H1 (cell line): ENCODE results near the gene ANKFN1. TPM values are rescaled to one million over a fixed set of nuclear protein-coding genes. Genes with fewer than 3 reads are reported as not detected.

ENCODE experiments used
- CTCF ChIA-PET: fragments of 300-600 bp; sonication (Branson Sonifier 250); formaldehyde crosslinking; loops from one replicate; lab custom pipeline; 2021; ENCODE audit not compliant: partially characterized antibody; lab: Charles Lee
- POLR2A ChIA-PET: fragments of 300-600 bp; sonication (Branson Sonifier 250); formaldehyde crosslinking; loops from one replicate; lab custom pipeline; 2021; ENCODE audit warnings: inconsistent platforms; ENCODE audit not compliant: partially characterized antibody; lab: Charles Lee
- DNase-seq, 2 experiments: peaks; one replicate each; pipeline versions ENCODE4 v3.0.0 to v3.0.0-alpha.2; 2010 to 2022; ENCODE audit warnings: low spot score in 2 of 2, low read depth in 1 of 2, mixed read lengths in 1 of 2
- FAIRE-seq: peaks from 2 replicates; lab custom pipeline; 2011; peaks lifted over from hg19 to GRCh38; lab: Jason Lieb, UNC
- H2AFZ ChIP-seq: 2 replicates; pipeline ENCODE4 v1.8.1; 2012; ENCODE audit warnings: low read length, inconsistent platforms
- H2AK5ac ChIP-seq: 2 replicates; pipeline ENCODE4 v1.6.1; 2013; ENCODE audit warnings: low read depth, low read length
- H2BK120ac ChIP-seq: replicated peaks from 2 replicates; pipeline ENCODE3; 2013; ENCODE audit warnings: low read depth, low read length, inconsistent platforms
- H2BK12ac ChIP-seq: 2 replicates; pipeline ENCODE4 v1.6.1; 2013; ENCODE audit warnings: low read depth, low read length
- H2BK15ac ChIP-seq: 2 replicates; pipeline ENCODE4 v1.6.1; 2013; ENCODE audit warnings: low read length
- H2BK20ac ChIP-seq: 2 replicates; pipeline ENCODE4 v1.6.1; 2013; ENCODE audit warnings: low read length
- H2BK5ac ChIP-seq: 2 replicates; pipeline ENCODE4 v1.6.1; 2013; ENCODE audit warnings: low read depth, low read length
- H3K14ac ChIP-seq: 2 replicates; pipeline ENCODE4 v1.6.1; 2013; ENCODE audit warnings: inconsistent platforms; ENCODE audit not compliant: insufficient read length
- H3K18ac ChIP-seq: 2 replicates; pipeline ENCODE4 v1.6.1; 2013; ENCODE audit warnings: low read length; ENCODE audit errors: extremely low read depth
- H3K23ac ChIP-seq: 2 replicates; pipeline ENCODE4 v1.6.1; 2013; ENCODE audit warnings: inconsistent platforms; ENCODE audit not compliant: insufficient read length
- H3K23me2 ChIP-seq: 2 replicates; pipeline ENCODE4 v1.6.1; 2013; ENCODE audit warnings: low read depth, low read length
- H3K27ac ChIP-seq: 2 replicates; pipeline ENCODE4 v1.6.1; 2011; ENCODE audit warnings: low read depth, low read length, inconsistent platforms
- H3K27me3 ChIP-seq, 4 experiments: replicated peaks in 1 of 4; 1 replicate in 1 of 4; 2 replicates in 3 of 4; pipeline versions ENCODE4 v1.6.1 to v1.8.1; 2011 to 2013; ENCODE audit warnings: low read length in 3 of 4, mild to moderate bottlenecking in 3 of 4, inconsistent platforms in 2 of 4, mixed read lengths in 2 of 4, moderate library complexity in 1 of 4; ENCODE audit not compliant: control insufficient read depth in 3 of 4, insufficient read depth in 3 of 4; ENCODE audit errors: extremely low read depth in 1 of 4
- H3K36me3 ChIP-seq, 4 experiments: 2 replicates each; pipeline versions ENCODE4 v1.6.1 to v1.8.1; 2011 to 2013; ENCODE audit warnings: mild to moderate bottlenecking in 4 of 4, low read length in 3 of 4, moderate library complexity in 2 of 4, control low read depth in 1 of 4, inconsistent platforms in 1 of 4; ENCODE audit not compliant: insufficient read depth in 4 of 4, control insufficient read depth in 2 of 4
- H3K4ac ChIP-seq: replicated peaks from 2 replicates; pipeline ENCODE3; 2013; ENCODE audit warnings: low read length, low read depth, mixed read lengths, inconsistent platforms; ENCODE audit not compliant: insufficient read length
- H3K4me1 ChIP-seq, 4 experiments: replicated peaks in 1 of 4; 1 replicate in 1 of 4; 2 replicates in 3 of 4; pipeline versions ENCODE4 v1.6.1 to v1.8.1; 2011 to 2013; ENCODE audit warnings: low read length in 3 of 4, inconsistent platforms in 2 of 4, mixed read lengths in 1 of 4; ENCODE audit not compliant: insufficient read depth in 4 of 4, control insufficient read depth in 3 of 4
- H3K4me2 ChIP-seq, 2 experiments: 2 replicates each; pipeline versions ENCODE4 v1.6.1 to v1.8.1; 2011 to 2013; ENCODE audit warnings: low read depth in 2 of 2, low read length in 2 of 2, control low read depth in 1 of 2, inconsistent platforms in 1 of 2, mild to moderate bottlenecking in 1 of 2; ENCODE audit not compliant: insufficient read depth in 1 of 2
- H3K4me3 ChIP-seq, 4 experiments: fragments of 200-600, 300-600 bp in 1 of 4; sonication (generic), shearing (Covaris generic), sonication (Bioruptor Twin) in 1 of 4; 2 replicates each; pipeline versions ENCODE4 v1.5.1 to v1.8.1; 2011 to 2016; ENCODE audit warnings: low read length in 4 of 4, low read depth in 3 of 4, control low read depth in 2 of 4, inconsistent platforms in 2 of 4, mild to moderate bottlenecking in 2 of 4, mixed read lengths in 1 of 4, moderate library complexity in 1 of 4; ENCODE audit not compliant: insufficient read depth in 2 of 4; ENCODE audit errors: extremely low read depth in 1 of 4
- H3K56ac ChIP-seq: replicated peaks from 2 replicates; pipeline ENCODE3; 2013; ENCODE audit warnings: low read depth, mild to moderate bottlenecking, mixed read lengths, low read length, inconsistent platforms; ENCODE audit not compliant: insufficient read length
- H3K79me1 ChIP-seq: 2 replicates; pipeline ENCODE4 v1.6.1; 2013; ENCODE audit warnings: low read depth, low read length, control low read depth
- H3K79me2 ChIP-seq, 2 experiments: 2 replicates each; pipeline versions ENCODE4 v1.6.1 to v1.8.1; 2012 to 2013; ENCODE audit warnings: low read length in 2 of 2, mild to moderate bottlenecking in 2 of 2, inconsistent platforms in 1 of 2; ENCODE audit not compliant: insufficient read depth in 2 of 2, control insufficient read depth in 1 of 2
- H3K9ac ChIP-seq, 4 experiments: replicated peaks in 1 of 4; 1 replicate in 1 of 4; 2 replicates in 3 of 4; pipeline versions ENCODE4 v1.6.1 to v1.8.1; 2011 to 2013; ENCODE audit warnings: low read depth in 3 of 4, low read length in 3 of 4, control low read depth in 2 of 4, mild to moderate bottlenecking in 2 of 4, moderate library complexity in 2 of 4, inconsistent platforms in 1 of 4; ENCODE audit errors: extremely low read depth in 1 of 4
- H3K9me3 ChIP-seq, 2 experiments: 2 replicates each; pipeline versions ENCODE4 v1.6.1 to v1.8.1; 2012 to 2013; ENCODE audit warnings: mild to moderate bottlenecking in 2 of 2, moderate library complexity in 2 of 2, control low read depth in 1 of 2, inconsistent platforms in 1 of 2, low read depth in 1 of 2, low read length in 1 of 2, mixed read lengths in 1 of 2; ENCODE audit not compliant: insufficient read depth in 2 of 2
- H4K20me1 ChIP-seq, 2 experiments: replicated peaks in 1 of 2; 2 replicates each; pipeline versions ENCODE3 to v1.8.1; 2011 to 2013; ENCODE audit warnings: inconsistent platforms in 2 of 2, low read length in 2 of 2, mild to moderate bottlenecking in 1 of 2; ENCODE audit not compliant: insufficient read depth in 2 of 2, control insufficient read depth in 1 of 2
- H4K5ac ChIP-seq: 2 replicates; pipeline ENCODE4 v1.6.1; 2013; ENCODE audit warnings: low read length, low read depth, mixed read lengths, inconsistent platforms; ENCODE audit not compliant: insufficient read length
- H4K8ac ChIP-seq: 2 replicates; pipeline ENCODE4 v1.8.0; 2013; ENCODE audit warnings: mild to moderate bottlenecking, moderate library complexity, low read length, inconsistent platforms; ENCODE audit not compliant: insufficient read depth; ENCODE audit errors: extremely low read depth
- H4K91ac ChIP-seq: replicated peaks from 2 replicates; pipeline ENCODE3; 2013; ENCODE audit warnings: low read length, mixed read lengths, inconsistent platforms; ENCODE audit not compliant: insufficient read length
- ATF2 ChIP-seq: IDR thresholded peaks from 2 replicates; pipeline ENCODE4 v1.6.1; 2012; ENCODE audit warnings: low read length, inconsistent platforms
- BACH1 ChIP-seq: IDR thresholded peaks from 2 replicates; pipeline ENCODE4 v1.6.1; 2012; ENCODE audit warnings: low read length, improper control_type of control experiment
- CHD1 ChIP-seq: IDR thresholded peaks from 2 replicates; pipeline ENCODE4 v1.6.1; 2012; ENCODE audit warnings: low read depth, low read length, improper control_type of control experiment
- CTBP2 ChIP-seq: IDR thresholded peaks from 2 replicates; pipeline ENCODE4 v1.7.0; 2011; ENCODE audit warnings: borderline replicate concordance, mild to moderate bottlenecking, moderate library complexity, mixed read lengths, low read length; ENCODE audit not compliant: insufficient read depth, insufficient read length
- EZH2 ChIP-seq: fragments of 200-600 bp; sonication (generic); IDR thresholded peaks from 2 replicates; pipeline ENCODE4 v1.7.1; 2012; ENCODE audit warnings: low read depth, mild to moderate bottlenecking, moderate library complexity, low read length, inconsistent platforms; ENCODE audit not compliant: severe bottlenecking
- HDAC2 ChIP-seq, 2 experiments: fragments of 300-600 bp in 1 of 2; sonication (generic) in 1 of 2; IDR thresholded peaks; 2 replicates each; pipeline ENCODE4 v1.6.1; 2011 to 2012; ENCODE audit warnings: low read depth in 2 of 2, low read length in 2 of 2, mild to moderate bottlenecking in 2 of 2, moderate library complexity in 2 of 2, borderline replicate concordance in 1 of 2, inconsistent platforms in 1 of 2
- POLR2AphosphoS5 ChIP-seq: IDR thresholded peaks from 2 replicates; pipeline ENCODE4 v1.6.1; 2011; ENCODE audit warnings: low read depth, low read length
- RAD21 ChIP-seq, 2 experiments: IDR thresholded peaks in 1 of 2; conservative IDR thresholded peaks in 1 of 2; 2 replicates each; pipeline ENCODE4 v1.6.1; 2011; ENCODE audit warnings: low read depth in 2 of 2, low read length in 2 of 2, improper control_type of control experiment in 1 of 2, inconsistent platforms in 1 of 2, mild to moderate bottlenecking in 1 of 2, moderate library complexity in 1 of 2
- RBBP5 ChIP-seq: IDR thresholded peaks from 2 replicates; pipeline ENCODE4 v1.7.1; 2012; ENCODE audit warnings: low read depth, mild to moderate bottlenecking, inconsistent platforms, low read length, moderate library complexity, borderline replicate concordance
- TAF7 ChIP-seq: optimal IDR thresholded peaks from 2 replicates; pipeline ENCODE3; 2011; ENCODE audit warnings: low read depth, mild to moderate bottlenecking, inconsistent platforms, low read length, moderate library complexity, borderline replicate concordance
- WGBS, 2 experiments: shearing (Covaris generic) in 1 of 2; methylation state at CpG; one replicate each; pipeline versions ENCODE4 v1.1.6 to v1.1.7; 2013 to 2015; ENCODE audit warnings: low lambda C conversion rate in 2 of 2, mixed read lengths in 2 of 2, inconsistent platforms in 1 of 2, low coverage in 1 of 2, missing lambda C conversion rate in 1 of 2; ENCODE audit not compliant: insufficient replicate concordance in 2 of 2, insufficient coverage in 1 of 2, insufficient read length in 1 of 2; ENCODE audit errors: extremely low coverage in 1 of 2, missing lambda C conversion rate in 1 of 2; 5-methylcytosine and 5-hydroxymethylcytosine counted together
- polyA plus RNA-seq, 7 experiments: library from polyadenylated mRNA; depleted of rRNA in 3 of 7; stranded (reverse) in 5 of 7; unstranded in 2 of 7; fragments of >200 nt in 5 of 7; fragments of 200-250 nt in 2 of 7; gene quantifications; 1 replicate in 5 of 7; 2 replicates in 1 of 7; 4 replicates in 1 of 7; pipeline versions ENCODE4 v1.2.1 to v1.2.3, GENCODE V29; 2011 to 2013; ENCODE audit warnings: missing spikeins in 2 of 7, mixed read lengths in 2 of 7
- total RNA-seq: library from RNA; stranded (reverse); fragmentation: NEBNext Ultra II Directional; extraction: Animal tissue kit (Norgen Biotek cat#: 25700); gene quantifications from 2 replicates; pipeline ENCODE4 v1.2.1, GENCODE V29; 2021
- TF ChIP-seq, protein P1 (sequence below): IDR thresholded peaks from 2 replicates; pipeline ENCODE4 v1.6.1; 2012; ENCODE audit warnings: inconsistent platforms

Gene ANKFN1
- total and polyA plus RNA-seq, 2 of the 8 experiments (the other 6 are each of a cell fraction or from before 2014, with no cell fraction given): not detected

- Histone ChIP-seq H3K27me3 (no peaks in the 10 kb centered on the region), H2BK15ac (no peak overlapping the region), H3K27ac (no peak overlapping the region), H3K9ac (no peak overlapping the region), H2AK5ac (no peak overlapping the region), H2AFZ (no peak overlapping the region), H2BK12ac (no peak overlapping the region), H4K91ac (no peak overlapping the region), H3K23me2 (no peaks in the 10 kb centered on the region), H4K5ac (no peak overlapping the region), H3K4me3 (no peak overlapping the region), H3K18ac (no peak overlapping the region), H3K4me2 (no peak overlapping the region), H3K56ac (no peak overlapping the region), H3K4ac (no peak overlapping the region), H4K20me1 (no peaks in the 10 kb centered on the region), H2BK120ac (no peak overlapping the region), H3K4me1 (peaks cover 0 to 3% (median under 1%) of the 10 kb centered on the region in 4 experiments; a peak in 1 of 7 replicates), H3K23ac (no peak overlapping the region), H3K14ac (no peak overlapping the region), H3K36me3 (no peaks in the 10 kb centered on the region), H4K8ac (no peak overlapping the region), H3K79me1 (no peaks in the 10 kb centered on the region), H3K79me2 (no peaks in the 10 kb centered on the region), H2BK5ac (no peak overlapping the region), H3K9me3 (no peaks in the 10 kb centered on the region), H2BK20ac (no peak overlapping the region)
- ChIA-PET CTCF (interaction anchor here (0.6 to 5.8 kb wide), 9 partner anchors 20 to 369 kb away, joined by 3 to 44 read pairs (median 3); no protein-coding TSS in a partner anchor), POLR2A (no interaction called here)
- no peak for FAIRE-seq
- 83% methylated on average over 1 of the region's 1 CpG; no CpG with 5 or more reads in 1 of the 2 experiments for WGBS, 2 experiments
- DNase-seq: no peak
- TF ChIP-seq RAD21 (IDR thresholded peaks at IDR 0.05 in 1 of 2, conservative IDR thresholded peaks at IDR 0.05 in 1 of 2; ENCODE audit: low read depth in 2 of 2, low read length in 2 of 2) (no peak), ATF2 (no peak), HDAC2 (IDR thresholded peaks at IDR 0.05; ENCODE audit: borderline replicate concordance in 1 of 2, low read depth in 2 of 2, low read length in 2 of 2) (no peak), CHD1 (no peak), RBBP5 (no peak), POLR2AphosphoS5 (no peak), CTBP2 (no peak), TAF7 (no peak), EZH2 (no peak), BACH1 (no peak)
- TF ChIP-seq, protein P1, sequence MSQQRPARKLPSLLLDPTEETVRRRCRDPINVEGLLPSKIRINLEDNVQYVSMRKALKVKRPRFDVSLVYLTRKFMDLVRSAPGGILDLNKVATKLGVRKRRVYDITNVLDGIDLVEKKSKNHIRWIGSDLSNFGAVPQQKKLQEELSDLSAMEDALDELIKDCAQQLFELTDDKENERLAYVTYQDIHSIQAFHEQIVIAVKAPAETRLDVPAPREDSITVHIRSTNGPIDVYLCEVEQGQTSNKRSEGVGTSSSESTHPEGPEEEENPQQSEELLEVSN: no peak
Observed at GRCh38 chr17:56130631-56131030, 22.6 kb upstream of the ANKFN1 start.
